ENCODE data around the gene INHA.
A peak's percentile ranks its signal among the peaks of the same experiment; 100 is the strongest.

INHA gene

GRCh38 chr2:219575566-219576504, 3.7 kb downstream of the INHA start:
- no peak for DNase-seq

GRCh38 chr2:219576505-219577388, 4.6 kb downstream of the INHA start:
- DNase-seq = no peak

GRCh38 chr2:219578811-219579613, 6.9 kb downstream of the INHA start:
- DNase-seq = no peak

- DNase-seq = no peak
Observed at GRCh38 chr2:219581346-219581745, 9.2 kb downstream of the INHA start.

GRCh38 chr2:219591091-219591490, 19.0 kb downstream of the INHA start:
- DNase-seq = no peak

- DNase-seq = no peak
Observed at GRCh38 chr2:219592736-219593135, 20.6 kb downstream of the INHA start.

- DNase-seq = no peak
Observed at GRCh38 chr2:219593154-219593553, 21.0 kb downstream of the INHA start.

- no peak for DNase-seq
Observed at GRCh38 chr2:219595256-219595655, 23.1 kb downstream of the INHA start.

GRCh38 chr2:219596954-219597551, 24.9 kb downstream of the INHA start:
- DNase-seq = no peak

GRCh38 chr2:219597552-219598307, 25.6 kb downstream of the INHA start, which contains the start of gene STK11IP:
STK11IP (plus strand) TSS chr2:219597857; CDS start chr2:219598120, 263 bp downstream.
- peak; percentile 92 to 94 for DNase-seq

GRCh38 chr2:219598308-219599078, 26.4 kb downstream of the INHA start:
- no peak for DNase-seq

- no peak for DNase-seq
Observed at GRCh38 chr2:219603771-219604170, 31.7 kb downstream of the INHA start.

- no peak for DNase-seq
Observed at GRCh38 chr2:219605607-219605954, 33.5 kb downstream of the INHA start.

- DNase-seq = no peak
Observed at GRCh38 chr2:219607931-219608330, 35.8 kb downstream of the INHA start.

GRCh38 chr2:219608399-219608964, 36.4 kb downstream of the INHA start:
- DNase-seq = no peak

- DNase-seq = no peak
Observed at GRCh38 chr2:219609149-219609750, 37.1 kb downstream of the INHA start.

GRCh38 chr2:219611306-219611705, 39.2 kb downstream of the INHA start:
- no peak for DNase-seq

- no peak for DNase-seq
Observed at GRCh38 chr2:219611866-219612576, 39.9 kb downstream of the INHA start.

GRCh38 chr2:219612577-219613286, 40.6 kb downstream of the INHA start:
- no peak for DNase-seq

Measured in stimulated activated CD4-positive, alpha-beta T cell treated with anti-CD3 and anti-CD28 coated beads, Interleukin-2, amount 100 ng/mL, for 24 hours (primary cell).